Tongue (tissue), 2 donors: Measurements from ENCODE around the gene TSSK6. TPM values are rescaled to one million over a fixed set of nuclear protein-coding genes. Genes with fewer than 3 reads are reported as not detected.
"Not testable (repeated sequence)": the region's sequence is repeated elsewhere in the genome, so short reads cannot be mapped to it uniquely, and the experiment has no call there.

Experiments
- DNase-seq: peaks from one replicate; pipeline ENCODE4 v3.0.0-alpha.2; 2015
- total RNA-seq: library from RNA; depleted of rRNA; stranded (reverse); fragments of >200 nt; gene quantifications from one replicate; pipeline ENCODE4 v1.2.3, GENCODE V29; 2014

Gene TSSK6
- total RNA-seq, 1 donor from 2014 or later, result 1.7 TPM

- no peak for DNase-seq
These were observed 28.0 kb downstream of the TSSK6 start for GRCh38 chr19:19487077-19487949.

GRCh38 chr19:19486343-19487076 lies 28.8 kb downstream of the TSSK6 start:
- DNase-seq, result no peak

GRCh38 chr19:19485998-19486290 lies 29.4 kb downstream of the TSSK6 start:
- DNase-seq, result no peak

- DNase-seq, result peak; percentile 72
These were observed 30.0 kb downstream of the TSSK6 start for GRCh38 chr19:19485161-19485997.

- DNase-seq, result peak; percentile 91
These were observed 32.3 kb downstream of the TSSK6 start for GRCh38 chr19:19482809-19483596.

- DNase-seq, result no peak
These were observed 34.7 kb downstream of the TSSK6 start for GRCh38 chr19:19480688-19481087.

- DNase-seq, result no peak
These were observed 37.5 kb downstream of the TSSK6 start for GRCh38 chr19:19477705-19478383.

- peak; percentile 70 for DNase-seq
These were observed 39.2 kb downstream of the TSSK6 start for GRCh38 chr19:19475849-19476828.

- peak; percentile 97 for DNase-seq
These were observed 40.2 kb downstream of the TSSK6 start for GRCh38 chr19:19475015-19475765.

GRCh38 chr19:19472106-19472505 lies 43.2 kb downstream of the TSSK6 start:
- DNase-seq, result not testable (repeated sequence)

- DNase-seq, result no peak
These were observed 43.7 kb downstream of the TSSK6 start for GRCh38 chr19:19471682-19472081.

- DNase-seq, result no peak
These were observed 44.8 kb downstream of the TSSK6 start for GRCh38 chr19:19470579-19470978.

GRCh38 chr19:19468424-19469050 lies 46.8 kb downstream of the TSSK6 start:
- DNase-seq, result no peak

GRCh38 chr19:19466201-19466600 lies 49.1 kb downstream of the TSSK6 start:
- DNase-seq, result no peak

GRCh38 chr19:19465436-19466070 lies 49.8 kb downstream of the TSSK6 start:
- no peak for DNase-seq

- peak; percentile 87 for DNase-seq
These were observed 50.8 kb downstream of the TSSK6 start for GRCh38 chr19:19464339-19465098.
